Activated naive CD8-positive, alpha-beta T cell treated with anti-CD3 and anti-CD28 coated beads, Interleukin-2, amount 50 U/mL, for 24 hours (primary cell): Measurements from ENCODE around the gene PIEZO1.
A peak's percentile ranks its signal among the peaks of the same experiment; 100 is the strongest.

Source experiments
- ATAC-seq: fragments of 150-1000 bp; cut with Tn5 transposase; one replicate; pipeline ENCODE4 v1.10.0; 2021
- DNase-seq: peaks from one replicate; pipeline ENCODE4 v3.0.0; 2021
- H3K27ac Mint-ChIP-seq: one replicate; pipeline ENCODE4 v1.8.0; 2021; ENCODE audit warnings: mild to moderate bottlenecking, mixed read lengths
- H3K27me3 Mint-ChIP-seq: one replicate; pipeline ENCODE4 v1.8.0; 2021; ENCODE audit warnings: mixed read lengths
- H3K36me3 Mint-ChIP-seq: one replicate; pipeline ENCODE4 v1.8.0; 2021; ENCODE audit warnings: low read depth, mixed read lengths
- H3K4me1 Mint-ChIP-seq: one replicate; pipeline ENCODE4 v1.8.0; 2021; ENCODE audit warnings: mixed read lengths
- H3K4me3 Mint-ChIP-seq: one replicate; pipeline ENCODE4 v1.8.0; 2021; ENCODE audit warnings: mild to moderate bottlenecking, moderate library complexity, mixed read lengths
- H3K9me3 Mint-ChIP-seq: one replicate; pipeline ENCODE4 v1.8.0; 2021; ENCODE audit warnings: mixed read lengths

PIEZO1 gene

GRCh38 chr16:88696441-88696840 is 88.6 kb downstream of the PIEZO1 start:
- H3K9me3 Mint-ChIP-seq: no peaks in the 10 kb centered on the region
- peaks cover 40% of the 10 kb centered on the region for H3K4me1 Mint-ChIP-seq
- ATAC-seq: no peak
- no peak overlapping the region for H3K27ac Mint-ChIP-seq
- H3K27me3 Mint-ChIP-seq: no peaks in the 10 kb centered on the region
- no peak for DNase-seq
- H3K4me3 Mint-ChIP-seq: no peak overlapping the region
- H3K36me3 Mint-ChIP-seq: peaks cover 4% of the 10 kb centered on the region

GRCh38 chr16:88695753-88696152 is 89.3 kb downstream of the PIEZO1 start:
- Mint-ChIP-seq H3K9me3 (no peaks in the 10 kb centered on the region), H3K4me1 (peaks cover 42% of the 10 kb centered on the region), H3K4me3 (no peak overlapping the region), H3K27me3 (no peaks in the 10 kb centered on the region), H3K27ac (no peak overlapping the region), H3K36me3 (peaks cover 4% of the 10 kb centered on the region)
- no peak for DNase-seq
- no peak for ATAC-seq

- ATAC-seq: no peak
- H3K9me3 Mint-ChIP-seq: no peaks in the 10 kb centered on the region
- H3K27ac Mint-ChIP-seq: no peak overlapping the region
- DNase-seq: no peak
- no peaks in the 10 kb centered on the region for H3K27me3 Mint-ChIP-seq
- H3K4me3 Mint-ChIP-seq: no peak overlapping the region
- H3K4me1 Mint-ChIP-seq: peaks cover 40% of the 10 kb centered on the region
- H3K36me3 Mint-ChIP-seq: peaks cover 4% of the 10 kb centered on the region
Observed at GRCh38 chr16:88695218-88695617, 89.8 kb downstream of the PIEZO1 start.

GRCh38 chr16:88694221-88695087 is 90.6 kb downstream of the PIEZO1 start:
- Mint-ChIP-seq H3K4me1 (peaks cover 34% of the 10 kb centered on the region), H3K4me3 (no peak overlapping the region), H3K27ac (no peak overlapping the region), H3K27me3 (no peaks in the 10 kb centered on the region), H3K9me3 (no peaks in the 10 kb centered on the region), H3K36me3 (no peaks in the 10 kb centered on the region)
- DNase-seq (no peak), ATAC-seq (no peak)

- Mint-ChIP-seq H3K27me3 (no peaks in the 10 kb centered on the region), H3K4me3 (no peak overlapping the region), H3K4me1 (peaks cover 34% of the 10 kb centered on the region), H3K36me3 (no peaks in the 10 kb centered on the region), H3K27ac (no peak overlapping the region), H3K9me3 (no peaks in the 10 kb centered on the region)
- ATAC-seq (no peak), DNase-seq (no peak)
Observed at GRCh38 chr16:88693420-88694177, 91.4 kb downstream of the PIEZO1 start.

- ATAC-seq (no peak), DNase-seq (no peak)
- H3K27ac Mint-ChIP-seq: no peak overlapping the region
- no peaks in the 10 kb centered on the region for H3K36me3 Mint-ChIP-seq
- H3K4me1 Mint-ChIP-seq: peaks cover 31% of the 10 kb centered on the region
- no peaks in the 10 kb centered on the region for H3K9me3 Mint-ChIP-seq
- no peak overlapping the region for H3K4me3 Mint-ChIP-seq
- no peaks in the 10 kb centered on the region for H3K27me3 Mint-ChIP-seq
Observed at GRCh38 chr16:88692861-88693260, 92.2 kb downstream of the PIEZO1 start.

- H3K4me3 Mint-ChIP-seq: no peak overlapping the region
- H3K27ac Mint-ChIP-seq: peak overlapping the region; percentile 59
Observed at GRCh38 chr16:88691924-88692560, 93.0 kb downstream of the PIEZO1 start.

GRCh38 chr16:88691129-88691813 is 93.7 kb downstream of the PIEZO1 start:
- no peak for DNase-seq

More at GRCh38 chr16:88691924-88692560, 93.0 kb downstream of the PIEZO1 start:
- Mint-ChIP-seq H3K27me3 (no peaks in the 10 kb centered on the region), H3K9me3 (no peaks in the 10 kb centered on the region), H3K4me1 (peaks cover 26% of the 10 kb centered on the region), H3K36me3 (no peaks in the 10 kb centered on the region)
- peak; percentile 24 for DNase-seq
- peak; percentile 10 for ATAC-seq

GRCh38 chr16:88690341-88691128 is 94.5 kb downstream of the PIEZO1 start:
- H3K9me3 Mint-ChIP-seq: no peaks in the 10 kb centered on the region
- H3K27ac Mint-ChIP-seq: peak overlapping the region; percentile 63

More at GRCh38 chr16:88691129-88691813, 93.7 kb downstream of the PIEZO1 start:
- no peak for ATAC-seq
- Mint-ChIP-seq H3K27me3 (no peaks in the 10 kb centered on the region), H3K36me3 (no peaks in the 10 kb centered on the region), H3K4me1 (peaks cover 28% of the 10 kb centered on the region), H3K4me3 (no peak overlapping the region), H3K27ac (peak overlapping the region; percentile 63), H3K9me3 (no peaks in the 10 kb centered on the region)

GRCh38 chr16:88688013-88688778 is 96.8 kb downstream of the PIEZO1 start:
- H3K27me3 Mint-ChIP-seq: no peaks in the 10 kb centered on the region
- no peak for DNase-seq
- no peak overlapping the region for H3K27ac Mint-ChIP-seq
- no peak for ATAC-seq
- no peak overlapping the region for H3K4me3 Mint-ChIP-seq
- peaks cover 44% of the 10 kb centered on the region for H3K4me1 Mint-ChIP-seq
- no peaks in the 10 kb centered on the region for H3K9me3 Mint-ChIP-seq
- no peaks in the 10 kb centered on the region for H3K36me3 Mint-ChIP-seq

More at GRCh38 chr16:88690341-88691128, 94.5 kb downstream of the PIEZO1 start:
- DNase-seq: no peak
- Mint-ChIP-seq H3K4me1 (peaks cover 29% of the 10 kb centered on the region), H3K36me3 (no peaks in the 10 kb centered on the region), H3K4me3 (no peak overlapping the region), H3K27me3 (no peaks in the 10 kb centered on the region)
- ATAC-seq: no peak

GRCh38 chr16:88687676-88688012 is 97.4 kb downstream of the PIEZO1 start:
- no peaks in the 10 kb centered on the region for H3K36me3 Mint-ChIP-seq
- H3K27ac Mint-ChIP-seq: no peak overlapping the region
- H3K9me3 Mint-ChIP-seq: no peaks in the 10 kb centered on the region
- peaks cover 42% of the 10 kb centered on the region for H3K4me1 Mint-ChIP-seq
- DNase-seq (no peak), ATAC-seq (no peak)
- H3K27me3 Mint-ChIP-seq: no peaks in the 10 kb centered on the region
- no peak overlapping the region for H3K4me3 Mint-ChIP-seq

- DNase-seq: no peak
- Mint-ChIP-seq H3K4me1 (peaks cover 41% of the 10 kb centered on the region), H3K27ac (no peak overlapping the region), H3K27me3 (no peaks in the 10 kb centered on the region), H3K4me3 (no peak overlapping the region), H3K36me3 (no peaks in the 10 kb centered on the region), H3K9me3 (no peaks in the 10 kb centered on the region)
- no peak for ATAC-seq
Observed at GRCh38 chr16:88687254-88687576, 97.8 kb downstream of the PIEZO1 start.
